HepG2 (cell line): Measurements from ENCODE around the gene PDZD7. TPM values are rescaled to one million over a fixed set of nuclear protein-coding genes. Genes with fewer than 3 reads are reported as not detected.
A peak's percentile ranks its signal among the peaks of the same experiment; 100 is the strongest.

Source experiments
- MATR3 ChIP-seq: sonication (generic); formaldehyde crosslinking; IDR thresholded peaks from 2 replicates; pipeline ENCODE4 v1.4.0; 2020; ENCODE audit warnings: missing genetic modification reagents
- PHF21A ChIP-seq: sonication (generic); formaldehyde crosslinking; IDR thresholded peaks from 2 replicates; pipeline ENCODE4 v1.5.0; 2020; ENCODE audit warnings: mild to moderate bottlenecking, missing genetic modification reagents
- ZFX ChIP-seq: sonication (generic); formaldehyde crosslinking; IDR thresholded peaks from 2 replicates; pipeline ENCODE4 v1.4.0; 2020; ENCODE audit warnings: mild to moderate bottlenecking, low read depth, missing genetic modification reagents, moderate library complexity
- ZNF670 ChIP-seq: sonication (generic); formaldehyde crosslinking; IDR thresholded peaks from 2 replicates; pipeline ENCODE4 v1.8.0; 2022; ENCODE audit warnings: mild to moderate bottlenecking, missing genetic modification reagents, borderline replicate concordance
- ZZZ3 ChIP-seq: sonication (generic); formaldehyde crosslinking; IDR thresholded peaks from 2 replicates; pipeline ENCODE4 v1.4.0; 2020; ENCODE audit warnings: missing genetic modification reagents, mild to moderate bottlenecking, borderline replicate concordance
- polyA plus RNA-seq, 8 experiments: library from polyadenylated mRNA; depleted of rRNA in 3 of 8; stranded (reverse) in 7 of 8; unstranded in 1 of 8; fragments of >200 nt; fragmentation: Illumina TruSeq in 4 of 8; extraction: Trizol in 4 of 8; gene quantifications; 2 replicates each; pipeline versions ENCODE4 v1.2.1 to v1.2.3, GENCODE V29; 2011 to 2016; ENCODE audit warnings: low read depth in 4 of 8, missing spikeins in 1 of 8, mixed read lengths in 1 of 8; ENCODE audit not compliant: insufficient read depth in 1 of 8
- total RNA-seq, 5 experiments: library from RNA; depleted of rRNA; stranded (reverse); fragments of >200 nt; fragmentation: Illumina TruSeq; extraction: Trizol; gene quantifications; 2 replicates each; pipeline ENCODE4 v1.2.3, GENCODE V29; 2016; ENCODE audit warnings: low read depth in 1 of 5
- TF ChIP-seq, protein P1 (sequence below): sonication (generic); formaldehyde crosslinking; IDR thresholded peaks from 2 replicates; pipeline ENCODE4 v1.8.0; 2022; ENCODE audit warnings: missing genetic modification reagents, mild to moderate bottlenecking, inconsistent platforms, borderline replicate concordance
- TF ChIP-seq, protein P2 (sequence below): sonication (generic); formaldehyde crosslinking; IDR thresholded peaks from 2 replicates; pipeline ENCODE4 v1.4.0; 2020; ENCODE audit warnings: missing genetic modification reagents
- TF ChIP-seq, protein P3 (sequence below): sonication (generic); formaldehyde crosslinking; IDR thresholded peaks from 2 replicates; pipeline ENCODE4 v1.4.0; 2020; ENCODE audit warnings: mild to moderate bottlenecking, missing genetic modification reagents
- TF ChIP-seq, protein P4 (sequence below): IDR thresholded peaks from 2 replicates; pipeline ENCODE4 v1.6.1; 2016; ENCODE audit warnings: low read depth, control low read depth
- TF ChIP-seq, protein P5 (sequence below): IDR thresholded peaks from 2 replicates; pipeline ENCODE4 v1.6.1; 2018; ENCODE audit warnings: missing genetic modification reagents, mild to moderate bottlenecking, missing compliant biosample characterization
- TF ChIP-seq, protein P6 (sequence below): sonication (generic); formaldehyde crosslinking; IDR thresholded peaks from 2 replicates; pipeline ENCODE4 v1.4.0; 2020; ENCODE audit warnings: missing genetic modification reagents
- TF ChIP-seq, protein P7 (sequence below), 2 experiments: IDR thresholded peaks; 2 replicates each; pipeline ENCODE4 v1.6.1; 2011 to 2012; ENCODE audit warnings: low read length in 2 of 2, borderline replicate concordance in 1 of 2, low read depth in 1 of 2, mild to moderate bottlenecking in 1 of 2, moderate library complexity in 1 of 2

Gene PDZD7
- total and polyA plus RNA-seq, 2 of the 13 experiments (the other 11 are each of a cell fraction or from before 2014, with no cell fraction given), result 0.58 to 0.73 TPM

DNA sequence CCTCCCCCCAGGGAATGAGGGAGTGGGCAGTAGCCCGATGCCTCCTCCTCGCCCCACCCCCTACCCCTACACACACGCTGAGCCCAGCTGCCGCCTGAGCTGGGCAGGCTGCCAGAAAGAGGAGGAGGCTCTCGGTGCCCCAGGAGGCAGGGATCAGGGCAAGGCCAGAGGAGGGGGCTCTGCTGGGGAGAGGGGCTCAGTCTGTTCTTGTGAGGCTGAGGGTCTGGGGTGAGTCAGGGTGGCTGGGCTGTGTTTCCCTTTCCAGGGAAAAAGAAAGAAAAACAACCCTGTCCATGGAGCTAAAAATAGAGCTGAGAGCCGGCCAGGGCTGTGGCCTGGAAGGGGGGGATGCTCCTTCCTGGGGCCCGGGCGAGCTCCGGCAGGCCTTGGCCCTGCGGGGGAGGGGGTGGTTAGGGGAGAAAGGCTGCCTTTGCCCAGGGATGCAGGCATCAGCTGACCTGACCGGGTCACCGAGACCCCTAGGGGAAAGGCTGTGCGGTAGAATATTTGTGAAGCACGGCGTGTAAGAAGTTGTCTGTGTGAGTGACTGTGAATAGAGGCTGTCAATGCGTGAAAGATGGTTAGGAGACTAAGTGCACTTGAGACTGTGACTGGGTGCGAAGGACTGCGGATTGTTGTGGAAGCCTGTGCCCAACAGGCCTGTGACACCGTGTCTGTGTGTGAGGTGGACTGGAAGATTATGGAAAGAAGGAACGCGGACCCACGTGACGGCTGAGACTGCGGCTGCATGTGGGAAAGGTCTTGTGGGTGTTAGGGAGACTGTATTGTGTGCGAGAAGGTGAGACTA, 32.5 kb downstream of the PDZD7 start (continued):
- TF ChIP-seq, protein P1, sequence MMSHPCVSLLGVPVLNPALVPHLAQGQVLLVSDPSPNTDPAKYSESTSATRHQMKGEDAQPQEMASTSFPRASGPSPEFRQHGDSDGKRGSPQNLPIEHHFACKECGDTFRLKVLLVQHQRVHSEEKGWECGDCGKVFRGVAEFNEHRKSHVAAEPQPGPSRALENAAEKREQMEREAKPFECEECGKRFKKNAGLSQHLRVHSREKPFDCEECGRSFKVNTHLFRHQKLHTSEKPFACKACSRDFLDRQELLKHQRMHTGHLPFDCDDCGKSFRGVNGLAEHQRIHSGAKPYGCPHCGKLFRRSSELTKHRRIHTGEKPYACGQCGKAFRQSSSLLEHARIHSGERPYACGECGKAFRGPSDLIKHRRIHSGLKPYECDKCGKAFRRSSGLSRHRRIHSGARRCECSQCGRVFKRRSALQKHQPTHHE, result peak; percentile 62
- TF ChIP-seq, protein P2, sequence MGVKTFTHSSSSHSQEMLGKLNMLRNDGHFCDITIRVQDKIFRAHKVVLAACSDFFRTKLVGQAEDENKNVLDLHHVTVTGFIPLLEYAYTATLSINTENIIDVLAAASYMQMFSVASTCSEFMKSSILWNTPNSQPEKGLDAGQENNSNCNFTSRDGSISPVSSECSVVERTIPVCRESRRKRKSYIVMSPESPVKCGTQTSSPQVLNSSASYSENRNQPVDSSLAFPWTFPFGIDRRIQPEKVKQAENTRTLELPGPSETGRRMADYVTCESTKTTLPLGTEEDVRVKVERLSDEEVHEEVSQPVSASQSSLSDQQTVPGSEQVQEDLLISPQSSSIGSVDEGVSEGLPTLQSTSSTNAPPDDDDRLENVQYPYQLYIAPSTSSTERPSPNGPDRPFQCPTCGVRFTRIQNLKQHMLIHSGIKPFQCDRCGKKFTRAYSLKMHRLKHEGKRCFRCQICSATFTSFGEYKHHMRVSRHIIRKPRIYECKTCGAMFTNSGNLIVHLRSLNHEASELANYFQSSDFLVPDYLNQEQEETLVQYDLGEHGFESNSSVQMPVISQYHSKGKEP (CRISPR knock-in tag), result no peak
- TF ChIP-seq ZZZ3 (CRISPR knock-in tag) (no peak), ZFX (CRISPR knock-in tag) (peak; percentile 34), ZNF670 (CRISPR knock-in tag) (no peak), PHF21A (CRISPR knock-in tag) (0 out of 2 replicates have a peak, but pooled peaks have one; percentile 14), MATR3 (CRISPR knock-in tag) (no peak)
- TF ChIP-seq, protein P3, sequence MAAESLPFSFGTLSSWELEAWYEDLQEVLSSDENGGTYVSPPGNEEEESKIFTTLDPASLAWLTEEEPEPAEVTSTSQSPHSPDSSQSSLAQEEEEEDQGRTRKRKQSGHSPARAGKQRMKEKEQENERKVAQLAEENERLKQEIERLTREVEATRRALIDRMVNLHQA (CRISPR knock-in tag), result no peak
- TF ChIP-seq, protein P4, sequence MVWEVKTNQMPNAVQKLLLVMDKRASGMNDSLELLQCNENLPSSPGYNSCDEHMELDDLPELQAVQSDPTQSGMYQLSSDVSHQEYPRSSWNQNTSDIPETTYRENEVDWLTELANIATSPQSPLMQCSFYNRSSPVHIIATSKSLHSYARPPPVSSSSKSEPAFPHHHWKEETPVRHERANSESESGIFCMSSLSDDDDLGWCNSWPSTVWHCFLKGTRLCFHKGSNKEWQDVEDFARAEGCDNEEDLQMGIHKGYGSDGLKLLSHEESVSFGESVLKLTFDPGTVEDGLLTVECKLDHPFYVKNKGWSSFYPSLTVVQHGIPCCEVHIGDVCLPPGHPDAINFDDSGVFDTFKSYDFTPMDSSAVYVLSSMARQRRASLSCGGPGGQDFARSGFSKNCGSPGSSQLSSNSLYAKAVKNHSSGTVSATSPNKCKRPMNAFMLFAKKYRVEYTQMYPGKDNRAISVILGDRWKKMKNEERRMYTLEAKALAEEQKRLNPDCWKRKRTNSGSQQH (CRISPR knock-in tag), result no peak
- TF ChIP-seq, protein P5, sequence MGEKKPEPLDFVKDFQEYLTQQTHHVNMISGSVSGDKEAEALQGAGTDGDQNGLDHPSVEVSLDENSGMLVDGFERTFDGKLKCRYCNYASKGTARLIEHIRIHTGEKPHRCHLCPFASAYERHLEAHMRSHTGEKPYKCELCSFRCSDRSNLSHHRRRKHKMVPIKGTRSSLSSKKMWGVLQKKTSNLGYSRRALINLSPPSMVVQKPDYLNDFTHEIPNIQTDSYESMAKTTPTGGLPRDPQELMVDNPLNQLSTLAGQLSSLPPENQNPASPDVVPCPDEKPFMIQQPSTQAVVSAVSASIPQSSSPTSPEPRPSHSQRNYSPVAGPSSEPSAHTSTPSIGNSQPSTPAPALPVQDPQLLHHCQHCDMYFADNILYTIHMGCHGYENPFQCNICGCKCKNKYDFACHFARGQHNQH (CRISPR knock-in tag), result no peak; the same call in 1 of the 2 replicates
- TF ChIP-seq, protein P6, sequence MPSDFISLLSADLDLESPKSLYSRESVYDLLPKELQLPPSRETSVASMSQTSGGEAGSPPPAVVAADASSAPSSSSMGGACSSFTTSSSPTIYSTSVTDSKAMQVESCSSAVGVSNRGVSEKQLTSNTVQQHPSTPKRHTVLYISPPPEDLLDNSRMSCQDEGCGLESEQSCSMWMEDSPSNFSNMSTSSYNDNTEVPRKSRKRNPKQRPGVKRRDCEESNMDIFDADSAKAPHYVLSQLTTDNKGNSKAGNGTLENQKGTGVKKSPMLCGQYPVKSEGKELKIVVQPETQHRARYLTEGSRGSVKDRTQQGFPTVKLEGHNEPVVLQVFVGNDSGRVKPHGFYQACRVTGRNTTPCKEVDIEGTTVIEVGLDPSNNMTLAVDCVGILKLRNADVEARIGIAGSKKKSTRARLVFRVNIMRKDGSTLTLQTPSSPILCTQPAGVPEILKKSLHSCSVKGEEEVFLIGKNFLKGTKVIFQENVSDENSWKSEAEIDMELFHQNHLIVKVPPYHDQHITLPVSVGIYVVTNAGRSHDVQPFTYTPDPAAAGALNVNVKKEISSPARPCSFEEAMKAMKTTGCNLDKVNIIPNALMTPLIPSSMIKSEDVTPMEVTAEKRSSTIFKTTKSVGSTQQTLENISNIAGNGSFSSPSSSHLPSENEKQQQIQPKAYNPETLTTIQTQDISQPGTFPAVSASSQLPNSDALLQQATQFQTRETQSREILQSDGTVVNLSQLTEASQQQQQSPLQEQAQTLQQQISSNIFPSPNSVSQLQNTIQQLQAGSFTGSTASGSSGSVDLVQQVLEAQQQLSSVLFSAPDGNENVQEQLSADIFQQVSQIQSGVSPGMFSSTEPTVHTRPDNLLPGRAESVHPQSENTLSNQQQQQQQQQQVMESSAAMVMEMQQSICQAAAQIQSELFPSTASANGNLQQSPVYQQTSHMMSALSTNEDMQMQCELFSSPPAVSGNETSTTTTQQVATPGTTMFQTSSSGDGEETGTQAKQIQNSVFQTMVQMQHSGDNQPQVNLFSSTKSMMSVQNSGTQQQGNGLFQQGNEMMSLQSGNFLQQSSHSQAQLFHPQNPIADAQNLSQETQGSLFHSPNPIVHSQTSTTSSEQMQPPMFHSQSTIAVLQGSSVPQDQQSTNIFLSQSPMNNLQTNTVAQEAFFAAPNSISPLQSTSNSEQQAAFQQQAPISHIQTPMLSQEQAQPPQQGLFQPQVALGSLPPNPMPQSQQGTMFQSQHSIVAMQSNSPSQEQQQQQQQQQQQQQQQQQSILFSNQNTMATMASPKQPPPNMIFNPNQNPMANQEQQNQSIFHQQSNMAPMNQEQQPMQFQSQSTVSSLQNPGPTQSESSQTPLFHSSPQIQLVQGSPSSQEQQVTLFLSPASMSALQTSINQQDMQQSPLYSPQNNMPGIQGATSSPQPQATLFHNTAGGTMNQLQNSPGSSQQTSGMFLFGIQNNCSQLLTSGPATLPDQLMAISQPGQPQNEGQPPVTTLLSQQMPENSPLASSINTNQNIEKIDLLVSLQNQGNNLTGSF, result no peak
- TF ChIP-seq, protein P7, sequence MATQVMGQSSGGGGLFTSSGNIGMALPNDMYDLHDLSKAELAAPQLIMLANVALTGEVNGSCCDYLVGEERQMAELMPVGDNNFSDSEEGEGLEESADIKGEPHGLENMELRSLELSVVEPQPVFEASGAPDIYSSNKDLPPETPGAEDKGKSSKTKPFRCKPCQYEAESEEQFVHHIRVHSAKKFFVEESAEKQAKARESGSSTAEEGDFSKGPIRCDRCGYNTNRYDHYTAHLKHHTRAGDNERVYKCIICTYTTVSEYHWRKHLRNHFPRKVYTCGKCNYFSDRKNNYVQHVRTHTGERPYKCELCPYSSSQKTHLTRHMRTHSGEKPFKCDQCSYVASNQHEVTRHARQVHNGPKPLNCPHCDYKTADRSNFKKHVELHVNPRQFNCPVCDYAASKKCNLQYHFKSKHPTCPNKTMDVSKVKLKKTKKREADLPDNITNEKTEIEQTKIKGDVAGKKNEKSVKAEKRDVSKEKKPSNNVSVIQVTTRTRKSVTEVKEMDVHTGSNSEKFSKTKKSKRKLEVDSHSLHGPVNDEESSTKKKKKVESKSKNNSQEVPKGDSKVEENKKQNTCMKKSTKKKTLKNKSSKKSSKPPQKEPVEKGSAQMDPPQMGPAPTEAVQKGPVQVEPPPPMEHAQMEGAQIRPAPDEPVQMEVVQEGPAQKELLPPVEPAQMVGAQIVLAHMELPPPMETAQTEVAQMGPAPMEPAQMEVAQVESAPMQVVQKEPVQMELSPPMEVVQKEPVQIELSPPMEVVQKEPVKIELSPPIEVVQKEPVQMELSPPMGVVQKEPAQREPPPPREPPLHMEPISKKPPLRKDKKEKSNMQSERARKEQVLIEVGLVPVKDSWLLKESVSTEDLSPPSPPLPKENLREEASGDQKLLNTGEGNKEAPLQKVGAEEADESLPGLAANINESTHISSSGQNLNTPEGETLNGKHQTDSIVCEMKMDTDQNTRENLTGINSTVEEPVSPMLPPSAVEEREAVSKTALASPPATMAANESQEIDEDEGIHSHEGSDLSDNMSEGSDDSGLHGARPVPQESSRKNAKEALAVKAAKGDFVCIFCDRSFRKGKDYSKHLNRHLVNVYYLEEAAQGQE (IDR thresholded peaks at IDR 0.05; ENCODE audit: borderline replicate concordance in 1 of 2, low read depth in 1 of 2, low read length in 2 of 2), result no peak
